Endothelial cell of umbilical vein (primary cell): Measurements from ENCODE around the gene CROCC2. TPM values are rescaled to one million over a fixed set of nuclear protein-coding genes. Genes with fewer than 3 reads are reported as not detected.

Experiments used
- BruUV-seq: library from RNA; stranded (reverse); fragments of 400-500 nt; replicated peaks from 2 replicates; lab custom pipeline; 2021; lab: Mats Ljungman, UMichigan
- CTCF ChIA-PET: fragments of 300-600, 350-600 bp; sonication (Branson Sonifier 250); formaldehyde crosslinking; loops from one replicate; lab custom pipeline; 2021; ENCODE audit warnings: antibody characterized with exemption, inconsistent platforms; lab: Charles Lee
- POLR2A ChIA-PET: fragments of 300-600, 350-600 bp; sonication (Branson Sonifier 250); formaldehyde crosslinking; loops from one replicate; lab custom pipeline; 2021; ENCODE audit warnings: antibody characterized with exemption, inconsistent platforms; lab: Charles Lee
- DNase-seq: peaks from one replicate; pipeline ENCODE4 v3.0.0-alpha.2; 2011; ENCODE audit warnings: low read depth, low spot score
- FAIRE-seq: peaks from 2 replicates; lab custom pipeline; 2011; peaks lifted over from hg19 to GRCh38; lab: Jason Lieb, UNC
- H2AFZ ChIP-seq: 2 replicates; pipeline ENCODE4 v1.6.0; 2012; ENCODE audit warnings: low read depth, low read length, control low read depth, inconsistent platforms
- H3K27ac ChIP-seq: 2 replicates; pipeline ENCODE4 v1.5.1; 2011; ENCODE audit warnings: low read depth, mild to moderate bottlenecking, control low read depth, low read length, moderate library complexity; ENCODE audit not compliant: insufficient read depth
- H3K27me3 ChIP-seq, 2 experiments: 2 replicates each; pipeline versions ENCODE4 v1.6.0 to v1.6.1; 2011; ENCODE audit warnings: low read length in 2 of 2, mixed read lengths in 1 of 2; ENCODE audit not compliant: control insufficient read depth in 2 of 2, insufficient read depth in 2 of 2
- H3K36me3 ChIP-seq, 2 experiments: 2 replicates in 1 of 2; 3 replicates in 1 of 2; pipeline ENCODE4 v1.5.1; 2011; ENCODE audit warnings: low read length in 2 of 2, mild to moderate bottlenecking in 1 of 2, moderate library complexity in 1 of 2; ENCODE audit not compliant: control insufficient read depth in 2 of 2, insufficient read depth in 2 of 2; ENCODE audit errors: extremely low read depth in 1 of 2
- H3K4me1 ChIP-seq: 3 replicates; pipeline ENCODE4 v1.5.1; 2011; ENCODE audit warnings: mild to moderate bottlenecking, low read length; ENCODE audit not compliant: control insufficient read depth, insufficient read depth; ENCODE audit errors: extremely low read depth
- H3K4me2 ChIP-seq: 2 replicates; pipeline ENCODE4 v1.6.1; 2011; ENCODE audit warnings: low read length, control low read depth, mixed read lengths; ENCODE audit not compliant: insufficient read depth
- H3K4me3 ChIP-seq, 3 experiments: fragments of 200-600 bp in 1 of 3; sonication (generic), shearing (Covaris generic) in 1 of 3; replicated peaks in 1 of 3; 2 replicates each; pipeline ENCODE4 v1.5.1; 2011 to 2016; ENCODE audit warnings: control low read depth in 3 of 3, low read length in 3 of 3, mild to moderate bottlenecking in 2 of 3, inconsistent platforms in 1 of 3, low read depth in 1 of 3, moderate library complexity in 1 of 3; ENCODE audit not compliant: insufficient read depth in 1 of 3
- H3K79me2 ChIP-seq: 2 replicates; pipeline ENCODE4 v1.6.0; 2012; ENCODE audit warnings: low read length, inconsistent platforms; ENCODE audit not compliant: control insufficient read depth, insufficient read depth
- H3K9ac ChIP-seq: replicated peaks from 2 replicates; pipeline ENCODE3; 2011; ENCODE audit warnings: low read length, control low read depth; ENCODE audit not compliant: insufficient read depth; ENCODE audit errors: extremely low read depth
- H3K9me1 ChIP-seq: replicated peaks from 3 replicates; pipeline ENCODE4 v1.6.0; 2011; ENCODE audit warnings: mild to moderate bottlenecking, low read length; ENCODE audit not compliant: control insufficient read depth, insufficient read depth; ENCODE audit errors: extremely low read depth
- H3K9me3 ChIP-seq: replicated peaks from 2 replicates; pipeline ENCODE4 v1.5.1; 2012; ENCODE audit warnings: low read length, inconsistent platforms; ENCODE audit not compliant: control insufficient read depth, insufficient read depth
- H4K20me1 ChIP-seq: replicated peaks from 2 replicates; pipeline ENCODE3; 2011; ENCODE audit warnings: mild to moderate bottlenecking, low read length; ENCODE audit not compliant: control insufficient read depth, insufficient read depth; ENCODE audit errors: extremely low read depth
- CTCF ChIP-seq, 2 donors: IDR thresholded peaks; 1 replicate in 1 of 2; 2 replicates in 1 of 2; pipeline ENCODE4 v1.5.1; 2011; ENCODE audit warnings: low read length in 2 of 2, mild to moderate bottlenecking in 2 of 2, moderate library complexity in 2 of 2, control low read depth in 1 of 2, inconsistent platforms in 1 of 2, low read depth in 1 of 2; ENCODE audit not compliant: insufficient read depth in 1 of 2; ENCODE audit errors: extremely low read depth in 1 of 2
- EZH2 ChIP-seq: IDR thresholded peaks from 2 replicates; pipeline ENCODE4 v1.6.1; 2012; ENCODE audit warnings: borderline replicate concordance, low read depth, mild to moderate bottlenecking, moderate library complexity, low read length, inconsistent platforms; ENCODE audit not compliant: severe bottlenecking
- FOS ChIP-seq: IDR thresholded peaks from 2 replicates; pipeline ENCODE4 v1.6.1; 2011; ENCODE audit warnings: mild to moderate bottlenecking, low read length, moderate library complexity, borderline replicate concordance; ENCODE audit not compliant: insufficient read depth
- GATA2 ChIP-seq: IDR thresholded peaks from 2 replicates; pipeline ENCODE4 v1.7.0; 2011; ENCODE audit warnings: low read depth, mild to moderate bottlenecking, moderate library complexity, mixed read lengths, low read length; ENCODE audit not compliant: insufficient read length, insufficient read depth
- JUN ChIP-seq: IDR thresholded peaks from 2 replicates; pipeline ENCODE4 v1.6.1; 2011; ENCODE audit warnings: borderline replicate concordance, low read depth; ENCODE audit not compliant: insufficient read length, insufficient read depth
- MAX ChIP-seq: IDR thresholded peaks from 2 replicates; pipeline ENCODE4 v1.6.1; 2011; ENCODE audit not compliant: insufficient read depth, insufficient read length
- MYC ChIP-seq: IDR thresholded peaks from one replicate; pipeline ENCODE4 v1.6.1; 2011; ENCODE audit warnings: mild to moderate bottlenecking, low read depth, low read length
- POLR2A ChIP-seq: IDR thresholded peaks from 2 replicates; pipeline ENCODE4 v1.6.1; 2012; ENCODE audit warnings: low read depth, mild to moderate bottlenecking, control low read depth, low read length
- POLR2AphosphoS5 ChIP-seq: IDR thresholded peaks from 2 replicates; pipeline ENCODE4 v1.6.1; 2012; ENCODE audit warnings: low read depth, mild to moderate bottlenecking, control low read depth, low read length, moderate library complexity; ENCODE audit not compliant: insufficient read depth
- dilution Hi-C: fragments of 300-500 bp; cut with MboI; formaldehyde crosslinking; loops from one replicate; pipeline ENCODE4 v1.15.0; 2019; ENCODE audit warnings: low sequenced_read_pairs; ENCODE audit not compliant: extremely low pct_ligation_motif_present
- intact Hi-C: fragments of 100-400 bp; cut with micrococcal nuclease; formaldehyde crosslinking; loops from one replicate; pipeline ENCODE4 v1.10.0; 2022
- polyA plus RNA-seq, 4 experiments: library from polyadenylated mRNA; depleted of rRNA in 3 of 4; stranded (reverse) in 3 of 4; unstranded in 1 of 4; fragments of >200 nt; gene quantifications; 2 replicates each; pipeline versions ENCODE4 v1.2.1 to v1.2.3, GENCODE V29; 2011 to 2012; ENCODE audit warnings: missing spikeins in 1 of 4
- total RNA-seq: library from RNA; stranded (reverse); gene quantifications from 2 replicates; pipeline ENCODE4 v1.2.3, GENCODE V29; 2021

Gene CROCC2
- total and polyA plus RNA-seq, 2 donors (not counting 3 experiments of a cell fraction or from before 2014, with no cell fraction given) = not detected

- Histone ChIP-seq H3K9me1 (no peaks in the 10 kb centered on the region), H3K9ac (no peak overlapping the region), H4K20me1 (no peaks in the 10 kb centered on the region), H3K4me1 (no peaks in the 10 kb centered on the region), H3K36me3 (no peaks in the 10 kb centered on the region), H3K27ac (no peak overlapping the region), H3K4me3 (no peak overlapping the region), H3K79me2 (no peaks in the 10 kb centered on the region), H3K9me3 (no peaks in the 10 kb centered on the region), H3K27me3 (no peaks in the 10 kb centered on the region), H2AFZ (no peak overlapping the region), H3K4me2 (no peak overlapping the region)
- intact Hi-C loops (no loop called here), dilution Hi-C loops (no loop called here)
- CTCF ChIA-PET = no interaction called here
- TF ChIP-seq GATA2 (no peak), MYC (no peak), EZH2 (no peak), POLR2A (no peak), FOS (no peak), POLR2AphosphoS5 (no peak), CTCF (IDR thresholded peaks at IDR 0.05; ENCODE audit: extremely low read depth in 1 of 2, insufficient read depth in 1 of 2, low read depth in 1 of 2, low read length in 2 of 2) (no peak), JUN (no peak), MAX (no peak)
- DNase-seq = no peak
- no peak for FAIRE-seq
- POLR2A ChIA-PET = no interaction called here
- BruUV-seq = no TSS peak
These were observed 23.4 kb downstream of the CROCC2 start for GRCh38 chr2:240929364-240930095.
